ENCODE measurements around the gene ANKFN1.

ANKFN1 gene

GRCh38 chr17:56152874-56153602, at the start of gene ANKFN1:
TSS of gene ANKFN1 (plus strand) at chr17:56153475. CDS start at chr17:56212668, 59,193 bp downstream.
- DNase-seq (ENCODE audit: low spot score): no peak

GRCh38 chr17:56108811-56109284, 44.4 kb upstream of the ANKFN1 start:
- peak; percentile 18 for DNase-seq (ENCODE audit: low spot score)

- DNase-seq (ENCODE audit: low spot score): no peak
These were observed 43.4 kb upstream of the ANKFN1 start for GRCh38 chr17:56109836-56110235.

GRCh38 chr17:56110463-56111135, 42.7 kb upstream of the ANKFN1 start:
- DNase-seq (ENCODE audit: low spot score): no peak

DNA sequence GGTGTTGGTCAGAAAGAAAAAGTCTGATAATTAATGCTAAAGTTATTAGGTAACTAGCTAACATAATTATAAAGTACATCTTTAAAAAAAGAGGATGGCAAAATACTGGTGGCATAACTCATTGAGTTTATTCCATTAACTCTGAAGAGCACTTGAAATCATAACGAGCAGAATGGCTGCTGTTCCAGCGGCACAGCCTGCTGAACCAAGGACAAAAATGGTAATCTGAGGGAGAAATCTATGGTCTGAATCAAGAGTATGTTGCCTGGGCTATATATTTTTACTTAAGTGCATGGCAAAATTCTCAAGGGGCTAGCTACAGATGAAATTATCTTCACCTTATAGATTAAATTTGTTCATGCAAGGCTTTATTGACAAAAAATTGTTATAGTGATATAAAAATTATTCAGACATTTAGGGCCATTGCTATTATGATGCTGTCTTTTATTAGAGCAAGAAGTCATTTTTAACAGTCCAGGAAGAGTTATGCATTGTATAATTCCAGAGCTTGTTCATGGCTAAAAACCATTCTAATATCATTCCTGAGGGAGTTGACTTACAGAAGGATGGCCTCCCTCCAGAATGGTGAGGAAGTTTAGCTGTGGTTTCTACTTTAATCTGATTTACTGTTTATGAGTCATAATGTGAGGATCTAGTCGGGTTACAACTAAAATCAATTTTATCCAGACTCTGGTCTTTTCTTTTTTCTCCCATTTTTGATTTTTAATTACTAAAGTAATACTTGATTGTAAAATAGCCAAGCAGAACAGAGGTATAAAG, 41.4 kb upstream of the ANKFN1 start:
- no peak for DNase-seq (ENCODE audit: low spot score)

DNA sequence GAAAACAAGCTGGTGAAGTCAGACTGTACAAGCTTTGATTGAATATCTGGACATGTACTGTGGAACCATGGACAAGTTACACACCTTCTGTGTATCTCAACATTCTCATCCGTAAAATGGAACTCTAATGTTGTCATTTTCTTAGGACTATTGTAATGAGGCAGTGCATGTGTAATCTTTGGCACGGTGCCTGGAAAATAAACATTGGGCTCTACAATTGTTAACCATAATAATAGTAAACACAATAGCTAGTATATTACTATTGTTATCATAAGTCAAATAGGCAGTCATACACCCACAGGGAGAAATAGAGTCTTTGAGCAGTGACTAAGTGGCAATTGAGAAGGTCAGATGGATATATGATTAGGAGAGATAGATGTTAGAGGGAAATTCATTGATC, 39.8 kb upstream of the ANKFN1 start:
- DNase-seq (ENCODE audit: low spot score): no peak

DNA sequence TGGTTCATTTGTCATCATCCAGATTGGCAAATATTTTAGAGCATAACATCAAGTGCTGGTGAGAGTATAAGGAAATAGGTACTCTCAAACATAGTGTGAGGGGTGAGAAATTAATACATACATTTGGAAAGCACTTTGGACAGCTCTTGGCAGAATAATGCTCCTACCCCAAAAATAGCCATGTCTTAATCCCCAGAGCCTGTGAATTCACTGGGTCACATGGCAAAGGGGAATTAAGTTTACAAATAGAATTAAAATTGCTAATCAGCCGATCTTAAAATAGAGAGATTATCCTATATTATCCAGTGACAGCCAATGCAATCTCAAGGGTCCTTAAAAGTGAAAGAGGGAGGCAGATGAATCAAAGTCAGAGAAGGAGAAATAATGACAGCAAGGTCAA, 38.8 kb upstream of the ANKFN1 start:
- no peak for DNase-seq (ENCODE audit: low spot score)

- DNase-seq (ENCODE audit: low spot score): no peak
These were observed 34.1 kb upstream of the ANKFN1 start for GRCh38 chr17:56119191-56119590.

DNA sequence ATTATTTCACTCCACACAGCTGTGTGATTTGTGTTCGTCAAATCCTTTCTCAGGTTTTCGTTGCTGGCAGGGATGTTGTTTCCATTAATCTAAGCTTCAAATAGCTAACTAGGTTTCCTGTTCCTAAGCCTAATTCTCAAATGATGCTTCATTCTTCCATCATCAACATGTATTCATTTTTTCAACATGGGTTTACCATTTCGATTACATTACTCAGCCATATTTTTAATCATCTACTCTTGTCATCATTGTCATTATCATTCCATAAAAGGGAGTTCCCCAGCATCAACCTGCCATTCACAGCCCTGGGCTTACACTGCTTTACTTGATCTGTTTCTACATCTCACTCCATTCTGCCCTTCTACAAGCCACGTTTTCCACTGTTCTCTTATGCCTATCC, 33.3 kb upstream of the ANKFN1 start:
- DNase-seq (ENCODE audit: low spot score): no peak

DNA sequence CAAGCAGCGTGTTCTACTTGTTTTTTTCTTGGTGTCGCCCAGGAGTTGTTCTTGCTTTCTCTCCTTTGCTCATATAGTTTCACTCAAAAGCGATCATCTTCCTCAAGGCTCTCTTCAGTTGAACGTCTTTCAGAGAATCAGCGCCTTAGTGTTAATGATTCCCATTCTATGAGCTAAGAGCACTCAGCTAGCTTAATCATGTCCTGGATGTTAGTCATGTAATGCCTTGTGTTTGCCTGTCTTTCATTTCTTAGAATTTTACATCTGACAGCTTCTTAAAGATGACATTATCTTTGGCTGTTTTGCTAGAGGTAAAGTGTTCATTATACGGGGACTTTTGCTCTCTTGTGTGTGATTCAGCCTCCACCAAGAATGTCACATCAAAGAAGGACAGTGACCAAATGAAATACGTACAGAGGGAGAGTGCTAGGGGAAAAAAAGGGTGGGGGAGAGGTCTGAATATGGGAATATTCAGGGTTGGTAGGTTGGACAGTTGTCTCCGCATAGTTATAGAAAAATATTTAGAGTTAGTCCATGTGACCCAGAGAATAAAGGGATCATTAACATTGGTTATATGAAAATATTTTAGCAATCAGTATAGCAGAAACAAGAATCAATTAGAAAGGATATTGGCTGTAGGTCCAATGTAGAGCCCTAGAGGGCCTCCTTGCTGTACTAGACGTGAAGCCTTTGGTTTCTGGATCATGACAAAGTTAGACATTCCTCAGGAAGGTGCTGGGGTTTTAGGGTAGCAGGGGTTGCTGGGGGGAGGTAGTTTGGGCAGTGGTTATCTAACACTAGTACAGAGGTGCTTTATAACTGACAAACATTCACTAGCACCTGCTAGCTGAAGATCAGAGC, 31.9 kb upstream of the ANKFN1 start:
- DNase-seq (ENCODE audit: low spot score): no peak

DNA sequence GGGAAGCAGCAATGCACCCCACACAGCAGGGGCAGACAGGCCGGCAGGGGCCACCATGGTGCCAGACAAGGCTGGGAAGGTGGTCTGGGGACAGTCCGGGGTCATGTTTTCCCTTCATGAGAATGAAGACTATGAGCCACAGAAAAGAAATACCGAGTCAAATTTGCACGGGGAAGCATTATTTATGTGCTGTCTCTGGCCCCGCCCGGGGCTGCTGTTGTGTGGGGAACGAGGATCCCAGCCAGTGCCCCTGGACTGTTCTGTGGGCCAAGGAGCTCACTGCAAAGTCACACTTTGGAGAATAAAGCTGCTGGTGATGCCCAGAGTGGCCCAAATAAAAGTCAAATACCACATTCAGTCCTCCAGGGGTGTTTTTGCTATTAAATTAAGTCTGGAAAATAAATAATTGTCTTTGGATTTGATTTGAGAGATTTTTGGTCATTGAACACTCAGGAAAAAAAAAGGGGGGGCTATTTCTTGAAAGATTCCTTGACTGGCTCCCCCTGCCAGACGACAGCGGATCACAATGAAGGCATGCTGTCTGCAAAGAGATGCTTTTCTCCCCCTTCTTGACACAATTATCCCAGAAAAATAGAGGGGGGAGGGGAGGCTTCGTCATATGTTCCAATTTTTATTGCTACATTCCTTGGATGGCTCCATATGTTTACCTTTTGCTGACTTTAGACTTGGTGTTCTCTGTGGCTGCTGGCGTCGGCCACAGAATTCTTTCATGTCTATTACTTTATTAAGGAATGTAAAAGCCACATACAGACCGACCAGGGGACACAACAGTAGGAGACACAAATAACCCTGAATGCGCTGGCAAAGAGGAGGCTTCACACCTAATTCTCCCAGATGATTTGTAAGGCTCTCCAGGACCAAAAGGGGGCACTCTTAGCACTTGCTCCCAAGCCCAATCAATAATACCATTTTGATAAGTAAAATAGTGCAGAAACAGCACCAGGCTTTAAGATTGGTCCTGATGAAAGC, 27.1 kb upstream of the ANKFN1 start:
- DNase-seq (ENCODE audit: low spot score): no peak

DNA sequence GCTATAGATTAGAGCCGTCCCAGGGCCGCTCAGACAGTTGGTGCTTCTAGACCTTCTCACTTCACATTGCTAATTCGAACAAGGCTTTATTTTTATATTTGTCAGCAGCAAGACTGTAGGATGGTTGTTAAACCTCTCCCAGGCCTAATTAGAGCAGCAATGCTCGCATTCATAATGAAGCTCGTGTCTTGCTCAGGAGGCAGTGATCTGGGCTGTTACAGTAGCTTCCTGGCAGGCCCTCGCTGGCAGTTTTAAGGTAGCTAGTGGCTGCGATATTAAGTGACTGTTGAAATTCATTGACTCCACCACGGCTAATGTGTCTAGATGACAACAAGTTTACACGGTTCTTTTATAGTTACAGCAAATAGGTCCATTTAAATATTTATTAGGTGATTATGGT, 23.2 kb upstream of the ANKFN1 start:
- DNase-seq (ENCODE audit: low spot score): no peak

DNA sequence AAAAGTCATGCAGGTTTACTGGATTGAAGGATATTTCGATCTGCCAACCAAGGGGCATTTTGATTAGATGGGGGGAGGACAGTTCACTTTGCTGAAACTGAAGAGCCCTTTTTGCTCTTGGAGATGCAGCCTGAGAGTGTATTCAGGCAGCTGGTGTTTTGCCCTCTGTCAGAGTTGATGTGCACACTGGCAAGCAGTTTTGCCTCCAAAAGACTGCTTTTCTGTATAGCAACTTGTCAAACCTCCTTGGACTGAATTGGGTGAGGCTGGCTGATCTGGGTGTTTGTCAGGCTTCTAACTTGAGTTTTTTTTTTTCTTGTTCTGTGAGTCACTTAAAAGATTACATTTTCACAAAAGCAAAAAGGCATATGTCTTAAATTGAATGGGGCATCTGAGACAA, 22.6 kb upstream of the ANKFN1 start:
- DNase-seq (ENCODE audit: low spot score): no peak

GRCh38 chr17:56131431-56131830, 21.8 kb upstream of the ANKFN1 start:
- no peak for DNase-seq (ENCODE audit: low spot score)

DNA sequence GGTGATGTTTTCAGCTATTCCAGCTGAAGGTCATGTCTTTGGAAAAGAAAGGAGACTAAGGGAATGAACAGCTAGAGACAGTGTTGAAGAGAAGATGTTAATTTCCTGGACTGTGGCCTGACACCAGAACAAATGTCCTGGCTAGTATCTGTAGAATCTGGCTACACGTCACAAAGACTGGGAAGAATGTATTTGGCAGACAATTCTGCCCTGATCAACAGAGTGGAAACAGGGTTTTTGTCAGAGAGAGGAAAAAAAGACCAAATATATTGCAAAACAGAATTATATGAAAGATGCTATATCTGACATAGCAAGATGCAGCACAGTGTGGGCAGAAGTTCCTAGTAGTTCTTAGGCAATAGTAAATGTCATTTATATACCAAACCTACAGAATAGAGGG, 17.0 kb upstream of the ANKFN1 start:
- DNase-seq (ENCODE audit: low spot score): no peak

DNA sequence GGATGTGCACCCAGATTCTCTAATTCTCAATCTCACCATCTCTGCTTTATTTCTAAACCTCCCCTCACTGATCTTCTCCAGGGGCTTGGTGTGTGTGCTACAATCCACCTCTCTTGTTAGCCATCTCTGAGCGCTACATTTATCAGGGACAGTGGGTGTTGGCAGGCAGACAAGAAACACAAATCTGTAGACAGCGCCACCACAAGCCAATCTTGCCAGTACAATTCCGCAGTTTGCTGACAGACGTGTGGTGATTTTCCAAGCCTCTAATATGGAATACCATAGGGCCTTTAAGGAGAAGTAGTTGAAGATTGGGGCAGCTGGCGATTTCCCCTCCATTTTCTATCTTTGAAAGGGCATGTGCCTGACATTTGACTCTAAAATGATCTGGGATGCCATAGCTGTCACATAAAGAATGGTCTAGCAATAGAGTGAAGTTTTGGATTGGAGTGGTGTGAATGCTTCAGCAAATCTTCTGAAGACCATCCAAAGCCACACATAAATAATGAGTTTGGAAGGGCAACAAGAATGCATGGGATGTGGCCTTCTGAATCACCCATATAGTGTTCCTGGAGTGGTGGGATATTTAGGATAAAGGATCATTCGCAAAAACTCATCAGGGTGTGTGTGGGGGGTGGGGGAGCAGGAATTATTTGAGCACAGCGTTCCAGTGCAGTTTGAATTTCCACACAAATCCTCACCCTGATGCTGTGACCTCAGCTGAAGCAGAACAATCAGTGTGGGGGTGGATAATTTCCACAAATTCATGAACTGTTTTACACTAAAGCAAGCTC, 12.0 kb upstream of the ANKFN1 start:
- no peak for DNase-seq (ENCODE audit: low spot score)

- no peak for DNase-seq (ENCODE audit: low spot score)
These were observed 10.9 kb upstream of the ANKFN1 start for GRCh38 chr17:56142325-56142724.

DNA sequence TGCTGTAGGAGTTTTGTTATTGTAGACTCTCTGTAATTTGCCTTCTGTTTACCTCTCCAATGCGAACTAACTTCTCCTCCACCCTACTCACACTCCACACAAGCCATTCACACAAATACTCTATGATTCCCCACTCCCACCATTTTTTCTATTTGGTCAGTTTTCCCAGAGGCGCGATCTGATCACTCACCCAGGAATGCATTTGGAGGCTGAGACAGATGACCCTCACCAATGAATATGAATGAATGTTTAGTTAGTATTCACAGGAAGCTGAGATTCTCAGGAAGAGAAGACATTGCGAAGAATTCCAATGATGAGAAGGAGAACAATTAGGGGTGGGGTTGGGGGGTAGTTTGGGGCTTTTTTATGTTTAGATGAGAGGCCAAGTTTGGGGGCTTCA, 10.5 kb upstream of the ANKFN1 start:
- no peak for DNase-seq (ENCODE audit: low spot score)

DNA sequence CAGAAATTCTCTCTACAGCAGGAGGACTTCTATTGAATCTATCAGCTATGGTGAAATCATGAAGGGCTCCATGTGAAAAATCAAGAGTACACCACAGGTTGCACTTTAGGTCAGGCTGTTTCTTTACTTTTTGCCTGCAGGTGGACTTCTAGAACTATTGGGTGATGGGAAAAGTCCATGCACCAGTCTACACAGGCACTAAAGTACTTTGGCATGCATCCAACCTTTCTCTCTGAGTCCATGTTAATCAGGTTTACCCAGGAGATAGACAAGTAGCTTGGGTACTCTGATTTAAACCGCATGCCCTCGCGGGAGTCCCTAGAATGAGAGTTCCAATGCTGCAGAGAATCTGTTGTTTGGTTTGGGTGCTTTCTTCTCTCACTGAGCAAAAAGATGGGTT, 9.1 kb upstream of the ANKFN1 start:
- DNase-seq (ENCODE audit: low spot score): no peak

DNA sequence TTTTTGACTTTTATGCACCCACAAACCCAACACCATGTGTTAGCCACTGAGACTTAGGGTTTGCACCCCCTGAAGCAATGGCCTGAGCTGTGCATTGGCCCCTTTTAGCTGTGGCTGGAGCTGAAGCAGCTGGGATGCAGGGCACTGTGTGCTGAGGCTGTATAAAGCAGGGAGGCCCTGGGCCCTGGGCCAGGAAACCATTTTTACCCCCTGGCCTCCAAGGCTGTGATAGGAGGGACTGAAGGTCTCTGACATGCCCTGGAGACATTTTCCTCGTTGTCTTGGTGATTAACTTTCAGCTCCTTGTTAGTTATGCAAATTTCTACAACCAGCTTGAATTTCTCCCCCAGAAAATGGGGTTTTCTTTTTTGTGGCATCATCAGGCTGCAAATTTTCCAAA, 6.7 kb upstream of the ANKFN1 start:
- no peak for DNase-seq (ENCODE audit: low spot score)

All from HuH-7.5 (cell line).